ENCODE results near the gene PRKD2. TPM values are rescaled to one million over a fixed set of nuclear protein-coding genes. Genes with fewer than 3 reads are reported as not detected.
A peak's percentile ranks its signal among the peaks of the same experiment; 100 is the strongest.

The PRKD2 gene
- total and polyA plus RNA-seq, 10 of the 15 experiments (the other 5 are each of a cell fraction or from before 2014, with no cell fraction given): 2.3 to 98.8 (median 32.9) TPM

DNA sequence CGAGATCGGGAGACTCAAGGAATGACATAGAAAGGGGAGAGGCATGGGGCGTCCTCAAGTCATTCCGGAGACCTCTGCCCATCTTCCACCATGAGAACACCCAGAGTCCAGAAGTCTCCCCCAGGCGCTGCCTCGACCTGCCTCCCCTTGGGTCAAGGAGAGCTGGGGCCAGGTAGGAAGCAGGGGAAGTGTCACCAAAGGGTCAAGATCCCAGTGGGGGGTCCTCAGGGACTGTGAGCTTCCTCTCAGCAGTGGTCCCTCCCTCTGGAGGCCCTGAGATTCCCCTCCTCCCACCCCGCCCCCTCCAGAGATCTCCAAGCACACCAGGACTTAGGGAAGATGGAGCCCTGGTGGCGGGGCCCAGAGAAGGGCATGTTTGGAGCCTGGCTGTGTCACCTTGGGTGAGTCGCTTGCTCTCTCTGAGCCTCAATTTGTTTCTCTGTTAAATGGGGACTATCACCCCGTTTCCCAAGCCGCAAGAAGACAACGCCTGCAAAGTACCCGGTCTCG, 56.9 kb downstream of the PRKD2 start:
- ChIA-PET RAD21 (ENCODE audit: unreplicated experiment) (interaction anchor here (1.5 to 3.0 kb wide), 4 partner anchors 23 to 131 kb away, joined by 3 to 47 read pairs (median 22); partner anchors contain the start of gene CALM3), SMC1A (ENCODE audit: uncharacterized antibody, unreplicated experiment) (interaction anchor here (2.4 to 7.7 kb wide), 2 partner anchors 7 to 41 kb away, joined by 9 to 286 read pairs; partner anchors contain the start of gene PTGIR), POLR2A (interaction anchor here (0.5 to 1.6 kb wide), 4 partner anchors 38 to 199 kb away, joined by 3 to 6 read pairs (median 3); partner anchors contain the start of gene CALM3), CTCF (interaction anchor here (0.6 to 11.5 kb wide), 3 partner anchors 44 to 313 kb away, joined by 3 to 434 read pairs (median 9); partner anchors contain the start of gene PPP5C)
- 1% methylated on average over 14 of the region's 14 CpGs for WGBS (ENCODE audit: insufficient coverage, insufficient replicate concordance, low lambda C conversion rate, missing lambda C conversion rate)
- H3K9ac ChIP-seq (ENCODE audit: control insufficient read depth, insufficient read depth, low read length): no peak overlapping the region
- ATAC-seq (no peak), FAIRE-seq (no peak), DNase-seq (ENCODE audit: low read depth, low spot score) (no peak)
- H3K4me3 ChIP-seq: peak overlapping the region; percentile 52; the same call in 1 of the 2 replicates
- H3K4me2 ChIP-seq (ENCODE audit: control insufficient read depth, insufficient read depth): peak overlapping the region; percentile 94
- BruUV-seq (replicated peaks): no TSS peak
- H3K79me2 ChIP-seq (ENCODE audit: control insufficient read depth, insufficient read depth, low read length): no peaks in the 10 kb centered on the region
- H3K27me3 ChIP-seq (replicated peaks in 1 of 2; ENCODE audit: control insufficient read depth in 2 of 2, insufficient read depth in 2 of 2, low read length in 1 of 2): peaks cover 3% of the 10 kb centered on the region in 2 experiments; a peak in 3 of 4 replicates
- H2AFZ ChIP-seq (ENCODE audit: control insufficient read depth, low read depth, low read length): no peak overlapping the region
- peaks cover 22% of the 10 kb centered on the region for H3K4me1 ChIP-seq (ENCODE audit: control insufficient read depth, insufficient read depth, low read length)
- no peaks in the 10 kb centered on the region for H3K36me3 ChIP-seq (ENCODE audit: control insufficient read depth in 2 of 2, insufficient read depth in 2 of 2, low read length in 1 of 2)
- H3K9me3 ChIP-seq (replicated peaks; ENCODE audit: control insufficient read depth, insufficient read depth, low read length): no peaks in the 10 kb centered on the region
- intact Hi-C loops (cut with micrococcal nuclease; ENCODE audit: unreplicated experiment): no loop called here
- in situ Hi-C loops (cut with MboI): loop anchor here (5.0 kb wide), 1 partner anchor 48 kb away; no protein-coding TSS in a partner anchor
- no peaks in the 10 kb centered on the region for H4K20me1 ChIP-seq (ENCODE audit: control insufficient read depth, insufficient read depth)
- no peak for TF ChIP-seq EZH2 (IDR thresholded peaks at IDR 0.05; ENCODE audit: borderline replicate concordance, control insufficient read depth, low read depth, low read length)
- no peak for TF ChIP-seq BHLHE40 (IDR thresholded peaks at IDR 0.05; ENCODE audit: borderline replicate concordance in 1 of 2, low read depth in 2 of 2, low read length in 1 of 2)
- no peak for TF ChIP-seq PAX8 (IDR thresholded peaks at IDR 0.05)
- no peak for TF ChIP-seq STAT1 (conservative IDR thresholded peaks at IDR 0.05)
- no peak for TF ChIP-seq CBX3 (IDR thresholded peaks at IDR 0.05; ENCODE audit: borderline replicate concordance, low read depth)
- no peak for TF ChIP-seq SIN3A (IDR thresholded peaks at IDR 0.05; ENCODE audit: low read depth, low read length)
- no peak for TF ChIP-seq TAF1 (IDR thresholded peaks at IDR 0.05; ENCODE audit: borderline replicate concordance, low read depth, low read length)
- TF ChIP-seq KAT2A (conservative IDR thresholded peaks at IDR 0.05; ENCODE audit: control insufficient read depth, low read depth, low read length): no peak
- H3K27ac ChIP-seq (ENCODE audit: control insufficient read depth, insufficient read depth): no peak overlapping the region

Measured in GM12878 (cell line).